NT2/D1 (cell line): Measurements from ENCODE around the gene PEF1.

Source experiments
- SUZ12 ChIP-seq: IDR thresholded peaks from 2 replicates; pipeline ENCODE4 v1.6.1; 2011; ENCODE audit not compliant: insufficient read length, insufficient read depth; ENCODE audit errors: extremely low read depth
- YY1 ChIP-seq: IDR thresholded peaks from 2 replicates; pipeline ENCODE4 v1.6.1; 2011; ENCODE audit not compliant: insufficient read length, insufficient read depth

GRCh38 chr1:31609514-31610118 lies 35.1 kb downstream of the PEF1 start:
- TF ChIP-seq YY1 (no peak), SUZ12 (no peak)
